VCaP (cell line): ENCODE data around the gene NRXN3.

Source experiments
- H3K27ac ChIP-seq: fragments of 450-650 bp; 2 replicates; pipeline ENCODE4 v1.5.1; 2017
- CTCF ChIP-seq: fragments of 450-650 bp; conservative IDR thresholded peaks from 2 replicates; pipeline ENCODE4 v1.5.1; 2017; ENCODE audit warnings: mild to moderate bottlenecking, moderate library complexity

NRXN3 gene

GRCh38 chr14:79225815-79226214 lies 1055.6 kb downstream of the NRXN3 start:
- H3K27ac ChIP-seq: no peak overlapping the region
- TF ChIP-seq CTCF: no peak

GRCh38 chr14:79229383-79229909 lies 1059.3 kb downstream of the NRXN3 start:
- H3K27ac ChIP-seq: no peak overlapping the region
- TF ChIP-seq CTCF: no peak

- TF ChIP-seq CTCF: no peak
- H3K27ac ChIP-seq: no peak overlapping the region
These were observed 1072.5 kb downstream of the NRXN3 start for GRCh38 chr14:79242666-79243065.

- TF ChIP-seq CTCF: no peak
- no peak overlapping the region for H3K27ac ChIP-seq
These were observed 1076.0 kb downstream of the NRXN3 start for GRCh38 chr14:79246173-79246572.

- TF ChIP-seq CTCF: no peak
- H3K27ac ChIP-seq: no peak overlapping the region
These were observed 1078.0 kb downstream of the NRXN3 start for GRCh38 chr14:79248126-79248525.

- H3K27ac ChIP-seq: no peak overlapping the region
- no peak for TF ChIP-seq CTCF
These were observed 1078.6 kb downstream of the NRXN3 start for GRCh38 chr14:79248771-79249170.

- no peak for TF ChIP-seq CTCF
- no peak overlapping the region for H3K27ac ChIP-seq
These were observed 1081.1 kb downstream of the NRXN3 start for GRCh38 chr14:79251278-79251677.

GRCh38 chr14:79253576-79253975 lies 1083.4 kb downstream of the NRXN3 start:
- TF ChIP-seq CTCF: no peak
- H3K27ac ChIP-seq: no peak overlapping the region
